Stimulated activated CD4-positive, alpha-beta T cell treated with anti-CD3 and anti-CD28 coated beads, Interleukin-4, amount 100 ng/mL, for 4 hours (primary cell): ENCODE data around the gene RIMKLB.
"Not testable (repeated sequence)": the region's sequence is repeated elsewhere in the genome, so short reads cannot be mapped to it uniquely, and the experiment has no call there.

Experiments
- DNase-seq, 2 experiments: peaks; one replicate each; pipeline ENCODE4 v3.0.0-alpha.2; 2020

RIMKLB gene

GRCh38 chr12:8820676-8821407 lies 123.1 kb downstream of the RIMKLB start:
- DNase-seq, result not testable (repeated sequence)

GRCh38 chr12:8821591-8821990 lies 123.8 kb downstream of the RIMKLB start:
- DNase-seq, result no peak

GRCh38 chr12:8822298-8822697 lies 124.5 kb downstream of the RIMKLB start, which contains the start of gene A2ML1:
TSS of gene A2ML1 (plus strand) at chr12:8822621. CDS start at chr12:8822652, 31 bp downstream.
- DNase-seq, result no peak

GRCh38 chr12:8823565-8824300 lies 125.9 kb downstream of the RIMKLB start:
- no peak for DNase-seq

GRCh38 chr12:8827551-8828256 lies 129.9 kb downstream of the RIMKLB start:
- no peak for DNase-seq

GRCh38 chr12:8828257-8829124 lies 130.7 kb downstream of the RIMKLB start:
- DNase-seq, result no peak

- no peak for DNase-seq
Observed at GRCh38 chr12:8829125-8829518, 131.3 kb downstream of the RIMKLB start.

- DNase-seq, result no peak
Observed at GRCh38 chr12:8829621-8830020, 131.8 kb downstream of the RIMKLB start.

- DNase-seq, result no peak
Observed at GRCh38 chr12:8831116-8831515, 133.3 kb downstream of the RIMKLB start.

- DNase-seq, result no peak
Observed at GRCh38 chr12:8832500-8832899, 134.7 kb downstream of the RIMKLB start.
